HFF-Myc (cell line): Measurements from ENCODE around the gene TMEM86B.

Experiments
- DNase-seq: peaks from one replicate; pipeline ENCODE4 v3.0.0-alpha.2; 2011; ENCODE audit warnings: low read depth; ENCODE audit errors: extremely low read depth
- H3K4me3 ChIP-seq: replicated peaks from 2 replicates; pipeline ENCODE4 v1.5.1; 2011; ENCODE audit warnings: low read depth, mild to moderate bottlenecking, control low read depth, low read length
- TF ChIP-seq, protein P1 (sequence below): IDR thresholded peaks from 2 replicates; pipeline ENCODE4 v1.5.1; 2012; ENCODE audit warnings: mild to moderate bottlenecking, low read depth, low read length, control low read depth; ENCODE audit errors: missing control alignments

Gene TMEM86B, protein sequence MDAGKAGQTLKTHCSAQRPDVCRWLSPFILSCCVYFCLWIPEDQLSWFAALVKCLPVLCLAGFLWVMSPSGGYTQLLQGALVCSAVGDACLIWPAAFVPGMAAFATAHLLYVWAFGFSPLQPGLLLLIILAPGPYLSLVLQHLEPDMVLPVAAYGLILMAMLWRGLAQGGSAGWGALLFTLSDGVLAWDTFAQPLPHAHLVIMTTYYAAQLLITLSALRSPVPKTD

DNA sequence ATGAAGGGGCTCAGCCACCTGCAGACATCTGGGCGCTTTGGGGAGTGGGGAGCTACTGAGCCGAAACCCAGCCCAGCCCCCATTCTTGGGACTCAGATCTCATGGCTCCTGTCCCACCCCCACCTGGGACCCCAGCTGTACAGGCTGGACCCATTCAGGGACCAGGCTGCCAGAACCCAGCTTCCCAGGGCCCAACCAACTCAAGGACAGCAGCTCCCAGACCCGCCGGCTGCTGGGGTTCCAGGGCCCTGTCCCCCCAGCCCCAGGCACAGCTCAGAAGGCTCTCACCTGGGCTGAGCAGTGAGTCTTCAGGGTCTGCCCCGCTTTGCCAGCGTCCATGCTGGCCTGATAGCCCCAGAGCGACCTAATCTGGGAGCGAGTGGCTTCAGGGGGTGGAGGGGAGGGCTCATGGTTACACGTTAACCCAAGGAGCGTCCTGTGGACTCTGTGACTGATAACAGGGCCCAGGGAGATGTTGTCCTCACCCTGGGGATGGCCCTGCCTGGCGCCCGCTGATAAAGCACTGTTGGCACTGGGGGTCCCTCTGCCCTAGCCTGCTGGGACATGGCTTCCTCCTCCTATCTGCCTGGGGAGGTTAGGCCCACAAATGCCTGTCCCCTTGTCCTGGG lies at the start of gene TMEM86B:
Gene TMEM86B (minus strand): TSS at position 361 of the 629 bp plus-strand sequence. CDS start 22 bp downstream, at position 339.
- H3K4me3 ChIP-seq = no peak within 1 kb of the TSS
- no peak for DNase-seq
- TF ChIP-seq, protein P1, sequence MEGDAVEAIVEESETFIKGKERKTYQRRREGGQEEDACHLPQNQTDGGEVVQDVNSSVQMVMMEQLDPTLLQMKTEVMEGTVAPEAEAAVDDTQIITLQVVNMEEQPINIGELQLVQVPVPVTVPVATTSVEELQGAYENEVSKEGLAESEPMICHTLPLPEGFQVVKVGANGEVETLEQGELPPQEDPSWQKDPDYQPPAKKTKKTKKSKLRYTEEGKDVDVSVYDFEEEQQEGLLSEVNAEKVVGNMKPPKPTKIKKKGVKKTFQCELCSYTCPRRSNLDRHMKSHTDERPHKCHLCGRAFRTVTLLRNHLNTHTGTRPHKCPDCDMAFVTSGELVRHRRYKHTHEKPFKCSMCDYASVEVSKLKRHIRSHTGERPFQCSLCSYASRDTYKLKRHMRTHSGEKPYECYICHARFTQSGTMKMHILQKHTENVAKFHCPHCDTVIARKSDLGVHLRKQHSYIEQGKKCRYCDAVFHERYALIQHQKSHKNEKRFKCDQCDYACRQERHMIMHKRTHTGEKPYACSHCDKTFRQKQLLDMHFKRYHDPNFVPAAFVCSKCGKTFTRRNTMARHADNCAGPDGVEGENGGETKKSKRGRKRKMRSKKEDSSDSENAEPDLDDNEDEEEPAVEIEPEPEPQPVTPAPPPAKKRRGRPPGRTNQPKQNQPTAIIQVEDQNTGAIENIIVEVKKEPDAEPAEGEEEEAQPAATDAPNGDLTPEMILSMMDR = no peak

- TF ChIP-seq, protein P1 = no peak
- H3K4me3 ChIP-seq = no peak overlapping the region
- DNase-seq = no peak
Measured at GRCh38 chr19:55277494-55277893, 48.9 kb upstream of the TMEM86B start.

GRCh38 chr19:55276720-55277430 lies 48.3 kb upstream of the TMEM86B start:
- H3K4me3 ChIP-seq = no peak overlapping the region
- TF ChIP-seq, protein P1 = no peak
- DNase-seq = no peak

DNA sequence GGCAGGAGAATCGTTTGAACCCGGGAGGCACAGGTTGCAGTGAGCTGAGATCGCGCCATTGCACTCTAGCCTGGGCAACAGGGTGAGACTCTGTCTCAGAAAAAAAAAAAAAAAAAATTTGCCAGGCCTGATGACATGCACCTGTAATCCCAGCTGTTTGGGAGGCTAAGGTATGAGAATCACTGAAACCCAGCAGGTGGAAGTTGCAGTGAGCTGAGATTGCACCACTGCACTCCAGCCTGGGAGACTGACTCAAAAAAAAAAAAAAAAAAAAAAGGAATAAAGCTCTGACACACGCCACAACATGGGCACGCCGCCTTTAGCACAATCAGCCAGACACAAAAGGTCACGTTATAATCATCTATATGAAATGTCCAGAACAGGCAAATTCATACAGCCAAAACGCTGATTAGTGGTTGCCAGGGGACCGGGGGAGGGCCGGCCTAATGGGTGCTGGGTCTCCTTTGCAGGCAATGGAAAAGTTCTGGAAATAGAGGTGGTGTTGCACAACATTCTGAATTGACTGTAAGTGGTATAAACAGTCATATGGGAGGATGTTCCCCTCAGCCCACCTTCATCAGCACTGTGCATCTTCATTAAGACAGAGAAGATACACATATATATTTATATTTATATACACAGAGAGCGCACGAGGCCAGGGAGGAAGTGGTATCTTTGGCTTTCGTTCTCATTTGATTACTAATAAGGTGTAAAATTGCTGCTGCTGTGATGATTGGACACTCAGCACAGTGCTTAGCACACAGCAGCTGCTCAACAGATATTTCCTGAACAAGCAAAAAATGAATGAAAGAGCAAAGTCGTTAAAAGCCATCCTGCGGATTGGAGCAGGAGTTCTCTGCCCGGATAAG lies 47.5 kb upstream of the TMEM86B start:
- H3K4me3 ChIP-seq = no peak overlapping the region
- no peak for DNase-seq
- TF ChIP-seq, protein P1 = no peak

- H3K4me3 ChIP-seq = no peak overlapping the region
- no peak for DNase-seq
- TF ChIP-seq, protein P1 = no peak
Measured at GRCh38 chr19:55273978-55274707, 45.6 kb upstream of the TMEM86B start.

DNA sequence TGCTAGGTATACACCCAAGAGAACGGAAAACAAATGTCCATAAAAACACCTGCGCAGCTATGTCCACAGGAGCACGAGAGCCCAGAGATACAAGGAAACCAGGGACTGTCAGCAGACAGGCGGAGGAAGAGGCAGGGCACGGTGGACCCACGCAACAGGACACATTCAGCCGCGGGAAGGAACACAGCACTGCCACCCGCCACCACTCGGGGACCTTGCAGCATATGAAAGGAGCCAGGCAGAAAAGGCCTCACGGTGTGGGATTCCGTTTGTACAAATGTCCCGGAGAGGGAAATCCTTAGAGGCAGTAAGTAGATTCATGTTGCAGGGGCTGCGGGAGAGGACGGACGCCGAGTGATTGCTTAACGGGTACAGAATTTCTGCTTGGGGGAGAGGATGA lies 43.6 kb upstream of the TMEM86B start:
- H3K4me3 ChIP-seq = no peak overlapping the region
- TF ChIP-seq, protein P1 = no peak
- no peak for DNase-seq
